SK-N-SH (cell line): ENCODE measurements around the gene CFI. TPM values are rescaled to one million over a fixed set of nuclear protein-coding genes. Genes with fewer than 3 reads are reported as not detected.

ENCODE experiments used
- CTCF ChIA-PET: fragments of 300-600, 350-600 bp; formaldehyde crosslinking; extraction: SDS; loops from one replicate; lab custom pipeline; 2021; lab: Yijun Ruan, JAX
- POLR2A ChIA-PET: fragments of 350-600 bp; sonication (Branson Sonifier 250); formaldehyde crosslinking; extraction: SDS; loops from one replicate; lab custom pipeline; 2020; ENCODE audit warnings: antibody characterized with exemption, inconsistent platforms; lab: Yijun Ruan, JAX
- DNase-seq: peaks from one replicate; pipeline ENCODE4 v3.0.0; 2012
- H2AFZ ChIP-seq: fragments of 200-600 bp; sonication (generic); 2 replicates; pipeline ENCODE4 v1.8.1; 2016; ENCODE audit warnings: antibody characterized with exemption, mild to moderate bottlenecking, low read depth
- H3F3A ChIP-seq: fragments of 200-600 bp; sonication (generic); replicated peaks from 2 replicates; pipeline ENCODE3; 2016; ENCODE audit warnings: antibody characterized with exemption, mild to moderate bottlenecking; ENCODE audit not compliant: insufficient read depth
- H3K27ac ChIP-seq, 2 experiments: fragments of 200-500 bp in 1 of 2; fragments of 200-600 bp in 1 of 2; sonication (Bioruptor generic) in 1 of 2; sonication (generic), shearing (Covaris generic) in 1 of 2; 2 replicates each; pipeline versions ENCODE4 v1.5.1 to v1.6.1; 2014 to 2016; ENCODE audit warnings: low read depth in 2 of 2, inconsistent platforms in 1 of 2, low read length in 1 of 2, mild to moderate bottlenecking in 1 of 2, mixed read lengths in 1 of 2
- H3K27me3 ChIP-seq: fragments of 200-600 bp; sonication (generic), shearing (Covaris generic); 2 replicates; pipeline ENCODE4 v1.6.1; 2016; ENCODE audit warnings: mixed run types; ENCODE audit not compliant: insufficient read depth
- H3K36me3 ChIP-seq, 2 experiments: fragments of 200-500 bp in 1 of 2; fragments of 200-600 bp in 1 of 2; sonication (Bioruptor generic) in 1 of 2; sonication (generic) in 1 of 2; replicated peaks in 1 of 2; 2 replicates each; pipeline versions ENCODE3 to v1.5.1; 2014 to 2016; ENCODE audit warnings: low read length in 1 of 2, mild to moderate bottlenecking in 1 of 2; ENCODE audit not compliant: insufficient read depth in 2 of 2, control insufficient read depth in 1 of 2
- H3K4me1 ChIP-seq, 2 experiments: fragments of 200-500 bp in 1 of 2; fragments of 200-600 bp in 1 of 2; sonication (Bioruptor generic) in 1 of 2; sonication (generic), shearing (Covaris generic) in 1 of 2; 2 replicates each; pipeline versions ENCODE4 v1.5.1 to v1.6.1; 2014 to 2016; ENCODE audit warnings: low read depth in 1 of 2, low read length in 1 of 2, mixed run types in 1 of 2; ENCODE audit not compliant: insufficient read depth in 2 of 2, control insufficient read depth in 1 of 2
- H3K4me2 ChIP-seq: fragments of 200-600 bp; sonication (generic), shearing (Covaris generic); 2 replicates; pipeline ENCODE4 v1.6.1; 2017; ENCODE audit warnings: mixed run types
- H3K4me3 ChIP-seq, 2 experiments: fragments of 200-500 bp in 1 of 2; fragments of 200-600 bp in 1 of 2; sonication (Bioruptor generic) in 1 of 2; sonication (generic), shearing (Covaris generic) in 1 of 2; 2 replicates each; pipeline versions ENCODE4 v1.5.1 to v1.8.1; 2014 to 2016; ENCODE audit warnings: low read depth in 2 of 2, inconsistent platforms in 1 of 2, low read length in 1 of 2, mild to moderate bottlenecking in 1 of 2, mixed read lengths in 1 of 2, moderate library complexity in 1 of 2
- H3K79me2 ChIP-seq: fragments of 200-600 bp; sonication (generic); 2 replicates; pipeline ENCODE4 v1.8.1; 2017; ENCODE audit warnings: mild to moderate bottlenecking; ENCODE audit not compliant: insufficient read depth
- H3K9ac ChIP-seq: fragments of 200-600 bp; sonication (generic); 2 replicates; pipeline ENCODE4 v1.6.1; 2017; ENCODE audit warnings: mixed run types
- H3K9me2 ChIP-seq: fragments of 200-600 bp; sonication (generic); 2 replicates; pipeline ENCODE4 v1.6.1; 2017; ENCODE audit warnings: mixed run types
- H3K9me3 ChIP-seq: fragments of 200-600 bp; sonication (generic); 2 replicates; pipeline ENCODE4 v1.6.1; 2017; ENCODE audit warnings: mixed run types, mild to moderate bottlenecking, moderate library complexity
- H4K20me1 ChIP-seq: fragments of 200-600 bp; sonication (generic); 2 replicates; pipeline ENCODE4 v1.6.1; 2017; ENCODE audit warnings: mild to moderate bottlenecking, mixed run types; ENCODE audit not compliant: insufficient read depth
- CHD2 ChIP-seq: fragments of 150-350 bp; IDR thresholded peaks from 2 replicates; pipeline ENCODE4 v1.6.1; 2018; ENCODE audit warnings: low read length; ENCODE audit not compliant: partially characterized antibody
- EP300 ChIP-seq, 2 experiments: IDR thresholded peaks; 2 replicates each; pipeline versions ENCODE4 v1.4.0 to v1.6.1; 2012; ENCODE audit warnings: borderline replicate concordance in 1 of 2, low read depth in 1 of 2, low read length in 1 of 2
- FOSL2 ChIP-seq: IDR thresholded peaks from 2 replicates; pipeline ENCODE4 v1.4.0; 2012; ENCODE audit warnings: low read depth, mild to moderate bottlenecking, moderate library complexity, borderline replicate concordance
- IRF3 ChIP-seq: fragments of 150-350 bp; IDR thresholded peaks from 2 replicates; pipeline ENCODE4 v1.6.1; 2016; ENCODE audit warnings: mild to moderate bottlenecking, low read depth, low read length
- MEF2A ChIP-seq: IDR thresholded peaks from 2 replicates; pipeline ENCODE4 v1.4.0; 2012; ENCODE audit warnings: low read depth, borderline replicate concordance
- RCOR1 ChIP-seq: fragments of 150-350 bp; IDR thresholded peaks from 2 replicates; pipeline ENCODE4 v1.6.1; 2017; ENCODE audit warnings: antibody characterized with exemption, low read length
- SIN3A ChIP-seq: IDR thresholded peaks from 2 replicates; pipeline ENCODE4 v1.6.1; 2012; ENCODE audit warnings: low read depth, mild to moderate bottlenecking, low read length, moderate library complexity, borderline replicate concordance
- TEAD4 ChIP-seq: IDR thresholded peaks from 2 replicates; pipeline ENCODE4 v1.4.0; 2012; ENCODE audit warnings: mild to moderate bottlenecking, borderline replicate concordance; ENCODE audit not compliant: insufficient read depth
- USF1 ChIP-seq: IDR thresholded peaks from 2 replicates; pipeline ENCODE4 v1.4.0; 2012; ENCODE audit warnings: low read depth, borderline replicate concordance
- YY1 ChIP-seq: IDR thresholded peaks from 2 replicates; pipeline ENCODE4 v1.4.0; 2012; ENCODE audit warnings: low read depth, mild to moderate bottlenecking
- WGBS: methylation state at CpG from one replicate; pipeline ENCODE4 v1.1.6; 2017; ENCODE audit warnings: low lambda C conversion rate; 5-methylcytosine and 5-hydroxymethylcytosine counted together
- polyA plus RNA-seq, 3 experiments: library from polyadenylated mRNA; depleted of rRNA; stranded (reverse); fragments of >200 nt; gene quantifications; 2 replicates each; pipeline ENCODE4 v1.2.3, GENCODE V29; 2012

CFI gene
- polyA plus RNA-seq, 1 of the 3 experiments (the other 2 are of a cell fraction): 19.6 TPM

GRCh38 chr4:109801099-109801789 lies 555 bp downstream of the CFI start:
- TF ChIP-seq YY1: no peak
- TF ChIP-seq CHD2: no peak
- TF ChIP-seq SIN3A: no peak
- TF ChIP-seq FOSL2: no peak
- TF ChIP-seq MEF2A: no peak
- no peak for TF ChIP-seq RCOR1
- TF ChIP-seq EP300 (IDR thresholded peaks at IDR 0.05; ENCODE audit: borderline replicate concordance in 1 of 2, low read depth in 1 of 2, low read length in 1 of 2): no peak
- POLR2A ChIA-PET: no interaction called here
- no peaks in the 10 kb centered on the region for H3K79me2 ChIP-seq
- no peaks in the 10 kb centered on the region for H3F3A ChIP-seq
- H3K27ac ChIP-seq: peak overlapping the region in 1 of 2 experiments; percentile 76; a peak in 2 of 4 replicates
- no peak overlapping the region for H3K4me2 ChIP-seq
- no peaks in the 10 kb centered on the region for H3K9me2 ChIP-seq
- CTCF ChIA-PET: interaction anchor here (0.8 to 1.3 kb wide), 2 partner anchors 98 to 368 kb away, joined by 3 read pairs; partner anchors contain the start of genes CASP6 and SEC24B
- no peaks in the 10 kb centered on the region; the same call in 1 of the 2 replicates for H3K9me3 ChIP-seq
- H4K20me1 ChIP-seq: no peaks in the 10 kb centered on the region
- no peak for DNase-seq
- 40% methylated on average over 4 of the region's 4 CpGs for WGBS
- H3K4me1 ChIP-seq: peaks cover 0 to 3% of the 10 kb centered on the region in 2 experiments; a peak in 3 of 4 replicates
- peak overlapping the region; percentile 63 for H2AFZ ChIP-seq
- no peaks in the 10 kb centered on the region for H3K36me3 ChIP-seq
- no peak overlapping the region for H3K9ac ChIP-seq
- H3K4me3 ChIP-seq: peak overlapping the region in 1 of 2 experiments; percentile 31; a peak in 1 of 4 replicates
- no peaks in the 10 kb centered on the region for H3K27me3 ChIP-seq

- DNase-seq: no peak
- Histone ChIP-seq H3K9me2 (no peaks in the 10 kb centered on the region), H3K79me2 (no peaks in the 10 kb centered on the region), H3K4me2 (no peak overlapping the region)
- CTCF ChIA-PET: no interaction called here
- no peak for TF ChIP-seq USF1
- no peak for TF ChIP-seq IRF3
- no peak for TF ChIP-seq TEAD4
- TF ChIP-seq, all 33 proteins: peak for 0
- H2AFZ ChIP-seq: no peak overlapping the region
- POLR2A ChIA-PET: no interaction called here
- H3K27ac ChIP-seq: no peak overlapping the region
- no peaks in the 10 kb centered on the region for H3K27me3 ChIP-seq
- H3K4me1 ChIP-seq: no peaks in the 10 kb centered on the region; a peak in 3 of 4 replicates
- no peaks in the 10 kb centered on the region; the same call in 1 of the 2 replicates for H3K9me3 ChIP-seq
- H3K4me3 ChIP-seq: no peak overlapping the region
- H4K20me1 ChIP-seq: no peaks in the 10 kb centered on the region
- no peaks in the 10 kb centered on the region for H3K36me3 ChIP-seq
- H3K9ac ChIP-seq: no peak overlapping the region
- H3F3A ChIP-seq: no peaks in the 10 kb centered on the region
Measured at GRCh38 chr4:109798866-109799265, 2.9 kb downstream of the CFI start.
